ENCODE results near the gene CGN. TPM values are rescaled to one million over a fixed set of nuclear protein-coding genes. Genes with fewer than 3 reads are reported as not detected.
A peak's percentile ranks its signal among the peaks of the same experiment; 100 is the strongest.

The CGN gene
- total RNA-seq, 1 donor from 2014 or later: 128 TPM

DNA sequence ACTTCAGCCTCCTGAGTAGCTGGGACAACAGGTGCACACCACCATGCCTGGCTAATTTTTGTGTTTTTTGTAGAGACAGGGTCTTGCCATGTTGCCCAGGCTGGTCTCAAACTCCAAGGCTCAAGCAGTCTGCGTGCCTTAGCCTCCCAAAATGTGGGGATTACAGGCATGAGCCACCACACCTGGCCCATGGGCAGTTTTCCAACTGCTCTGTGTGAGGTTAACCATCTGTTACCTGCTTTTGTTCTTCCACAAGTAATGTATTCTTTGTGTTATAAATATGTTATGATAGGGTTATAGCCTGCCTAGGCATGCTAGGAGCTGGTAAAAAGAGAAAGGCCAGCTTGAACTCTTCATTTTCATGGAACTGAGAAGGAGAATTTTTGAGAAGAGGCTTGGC is 59.6 kb downstream of the CGN start:
- Mint-ChIP-seq H3K27me3 (no peaks in the 10 kb centered on the region), H3K9me3 (ENCODE audit: low read depth) (no peaks in the 10 kb centered on the region), H3K4me1 (ENCODE audit: low read depth) (no peaks in the 10 kb centered on the region), H3K4me3 (ENCODE audit: low read depth) (no peak overlapping the region), H3K27ac (no peak overlapping the region), H3K36me3 (ENCODE audit: insufficient read depth) (peaks cover 18% of the 10 kb centered on the region)
- no peak for DNase-seq (ENCODE audit: low spot score, unreplicated experiment)
- TF ChIP-seq, protein P1, sequence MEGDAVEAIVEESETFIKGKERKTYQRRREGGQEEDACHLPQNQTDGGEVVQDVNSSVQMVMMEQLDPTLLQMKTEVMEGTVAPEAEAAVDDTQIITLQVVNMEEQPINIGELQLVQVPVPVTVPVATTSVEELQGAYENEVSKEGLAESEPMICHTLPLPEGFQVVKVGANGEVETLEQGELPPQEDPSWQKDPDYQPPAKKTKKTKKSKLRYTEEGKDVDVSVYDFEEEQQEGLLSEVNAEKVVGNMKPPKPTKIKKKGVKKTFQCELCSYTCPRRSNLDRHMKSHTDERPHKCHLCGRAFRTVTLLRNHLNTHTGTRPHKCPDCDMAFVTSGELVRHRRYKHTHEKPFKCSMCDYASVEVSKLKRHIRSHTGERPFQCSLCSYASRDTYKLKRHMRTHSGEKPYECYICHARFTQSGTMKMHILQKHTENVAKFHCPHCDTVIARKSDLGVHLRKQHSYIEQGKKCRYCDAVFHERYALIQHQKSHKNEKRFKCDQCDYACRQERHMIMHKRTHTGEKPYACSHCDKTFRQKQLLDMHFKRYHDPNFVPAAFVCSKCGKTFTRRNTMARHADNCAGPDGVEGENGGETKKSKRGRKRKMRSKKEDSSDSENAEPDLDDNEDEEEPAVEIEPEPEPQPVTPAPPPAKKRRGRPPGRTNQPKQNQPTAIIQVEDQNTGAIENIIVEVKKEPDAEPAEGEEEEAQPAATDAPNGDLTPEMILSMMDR (IDR thresholded peaks at IDR 0.05; ENCODE audit: unreplicated experiment): no peak

- no peaks in the 10 kb centered on the region for H3K27me3 Mint-ChIP-seq
- DNase-seq (ENCODE audit: low spot score, unreplicated experiment): no peak
- TF ChIP-seq, protein P1 (IDR thresholded peaks at IDR 0.05; ENCODE audit: unreplicated experiment): no peak
- H3K36me3 Mint-ChIP-seq (ENCODE audit: insufficient read depth): peaks cover 13% of the 10 kb centered on the region
- no peaks in the 10 kb centered on the region for H3K4me1 Mint-ChIP-seq (ENCODE audit: low read depth)
- H3K4me3 Mint-ChIP-seq (ENCODE audit: low read depth): no peak overlapping the region
- no peaks in the 10 kb centered on the region for H3K9me3 Mint-ChIP-seq (ENCODE audit: low read depth)
- H3K27ac Mint-ChIP-seq: no peak overlapping the region
Measured at GRCh38 chr1:151574575-151575529, 63.7 kb downstream of the CGN start.

- Mint-ChIP-seq H3K9me3 (ENCODE audit: low read depth) (no peaks in the 10 kb centered on the region), H3K27ac (no peak overlapping the region), H3K27me3 (no peaks in the 10 kb centered on the region), H3K36me3 (ENCODE audit: insufficient read depth) (peaks cover 15% of the 10 kb centered on the region), H3K4me3 (ENCODE audit: low read depth) (no peak overlapping the region), H3K4me1 (ENCODE audit: low read depth) (no peaks in the 10 kb centered on the region)
- no peak for DNase-seq (ENCODE audit: low spot score, unreplicated experiment)
- TF ChIP-seq, protein P1 (IDR thresholded peaks at IDR 0.05; ENCODE audit: unreplicated experiment): no peak
Measured at GRCh38 chr1:151577173-151577572, 66.0 kb downstream of the CGN start.

DNA sequence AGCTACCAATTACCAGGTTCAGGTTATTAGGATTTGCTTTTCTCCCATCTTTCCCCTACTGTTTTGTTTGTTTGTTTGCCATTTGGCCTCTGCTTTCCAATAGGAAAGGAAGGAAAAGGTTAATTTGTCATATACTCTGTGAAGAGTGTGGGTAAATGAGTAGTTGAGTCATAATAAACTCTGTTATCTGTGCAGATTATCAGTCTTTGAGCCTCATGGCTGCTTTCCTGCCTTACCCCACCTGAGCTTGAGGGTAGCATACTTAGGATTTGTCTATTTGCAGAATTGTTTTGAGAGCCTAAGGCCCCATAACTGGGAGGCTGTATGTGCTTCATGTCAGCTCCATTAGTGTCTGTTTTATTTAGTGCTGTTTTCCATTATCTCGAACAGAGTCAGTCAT is 67.8 kb downstream of the CGN start:
- Mint-ChIP-seq H3K36me3 (ENCODE audit: insufficient read depth) (peaks cover 14% of the 10 kb centered on the region), H3K4me3 (ENCODE audit: low read depth) (no peak overlapping the region), H3K27me3 (no peaks in the 10 kb centered on the region), H3K4me1 (ENCODE audit: low read depth) (no peaks in the 10 kb centered on the region), H3K27ac (no peak overlapping the region), H3K9me3 (ENCODE audit: low read depth) (no peaks in the 10 kb centered on the region)
- DNase-seq (ENCODE audit: low spot score, unreplicated experiment): no peak
- TF ChIP-seq, protein P1 (IDR thresholded peaks at IDR 0.05; ENCODE audit: unreplicated experiment): no peak

DNA sequence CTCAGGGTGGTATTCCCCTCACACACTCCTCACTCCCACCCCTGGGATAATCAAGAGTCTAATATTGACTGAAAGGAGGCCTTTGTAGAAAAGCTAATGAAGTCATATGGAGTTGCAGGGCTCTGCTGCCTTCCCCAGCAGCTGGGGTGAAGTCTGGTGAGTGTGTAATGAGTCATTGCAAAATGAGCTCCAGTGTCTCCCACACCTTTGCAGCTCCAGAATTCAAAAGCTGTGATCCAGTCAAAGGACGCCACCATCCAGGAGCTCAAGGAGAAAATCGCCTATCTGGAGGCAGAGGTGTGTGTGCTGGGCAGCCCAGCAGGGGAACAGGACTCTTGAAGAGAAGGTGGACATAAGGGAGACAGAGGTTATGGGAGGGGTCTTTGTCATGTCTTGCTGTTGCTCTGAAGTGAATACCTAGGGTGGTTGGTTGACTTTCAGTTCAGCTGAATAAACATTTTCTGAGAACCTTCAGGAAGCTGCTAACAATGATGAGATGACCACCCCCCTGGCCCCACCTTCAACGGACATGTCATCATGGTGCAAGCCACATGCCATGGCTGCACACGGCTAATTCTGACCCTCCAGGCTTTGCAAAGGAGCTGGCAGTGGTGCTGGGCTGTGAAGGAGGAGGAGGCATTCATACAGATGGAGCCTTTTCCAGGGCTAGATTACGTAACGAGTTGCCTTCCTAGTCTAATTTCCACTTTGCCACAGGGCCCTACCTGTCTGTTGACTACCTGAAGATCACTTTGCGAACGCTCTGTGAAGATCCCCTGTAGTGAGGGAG is 68.4 kb downstream of the CGN start:
- peaks cover 12% of the 10 kb centered on the region for H3K36me3 Mint-ChIP-seq (ENCODE audit: insufficient read depth)
- TF ChIP-seq, protein P1 (IDR thresholded peaks at IDR 0.05; ENCODE audit: unreplicated experiment): no peak

More for the DNA sequence above, 68.4 kb downstream of the CGN start:
- DNase-seq (ENCODE audit: low spot score, unreplicated experiment): no peak
- Mint-ChIP-seq H3K27me3 (no peaks in the 10 kb centered on the region), H3K9me3 (ENCODE audit: low read depth) (no peaks in the 10 kb centered on the region), H3K27ac (peak overlapping the region; percentile 64), H3K4me3 (ENCODE audit: low read depth) (no peak overlapping the region), H3K4me1 (ENCODE audit: low read depth) (no peaks in the 10 kb centered on the region)
